HG03520 (cell line): ENCODE measurements around the gene KRT23.

Experiments used
- ATAC-seq: cut with Tn5 transposase; IDR thresholded peaks from one replicate; pipeline ENCODE4 v1.9.1; 2021; ENCODE audit warnings: mild to moderate bottlenecking, moderate library complexity; ENCODE audit not compliant: unreplicated experiment

KRT23 gene, protein sequence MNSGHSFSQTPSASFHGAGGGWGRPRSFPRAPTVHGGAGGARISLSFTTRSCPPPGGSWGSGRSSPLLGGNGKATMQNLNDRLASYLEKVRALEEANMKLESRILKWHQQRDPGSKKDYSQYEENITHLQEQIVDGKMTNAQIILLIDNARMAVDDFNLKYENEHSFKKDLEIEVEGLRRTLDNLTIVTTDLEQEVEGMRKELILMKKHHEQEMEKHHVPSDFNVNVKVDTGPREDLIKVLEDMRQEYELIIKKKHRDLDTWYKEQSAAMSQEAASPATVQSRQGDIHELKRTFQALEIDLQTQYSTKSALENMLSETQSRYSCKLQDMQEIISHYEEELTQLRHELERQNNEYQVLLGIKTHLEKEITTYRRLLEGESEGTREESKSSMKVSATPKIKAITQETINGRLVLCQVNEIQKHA

DNA sequence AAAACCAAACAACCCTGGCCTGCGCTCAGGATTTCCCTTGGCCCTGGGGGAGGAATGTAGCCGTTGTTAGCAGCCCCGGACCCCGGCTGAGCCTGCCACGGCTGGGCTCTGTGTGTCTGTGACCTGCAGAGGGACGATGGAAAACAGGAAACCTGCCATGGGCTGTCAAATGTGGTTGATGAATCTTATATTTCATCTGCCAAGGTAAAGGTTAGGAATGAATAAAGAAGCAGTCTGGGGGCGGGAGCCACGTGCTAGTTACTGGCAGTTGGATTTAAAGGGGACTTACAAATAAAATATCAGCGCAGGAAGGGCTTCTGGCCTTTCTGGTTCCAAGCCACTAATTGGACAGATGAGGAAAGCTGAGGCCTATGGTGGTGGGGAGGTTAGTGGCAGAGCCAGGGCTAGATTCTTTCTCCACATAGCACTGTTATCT, at the start of gene KRT23:
TSS of gene KRT23 (minus strand) at position 263 of the 436 bp plus-strand sequence. CDS start 1,043 bp downstream, outside the sequence.
- no peak for ATAC-seq

GRCh38 chr17:40986920-40987319, 49.5 kb upstream of the KRT23 start:
- no peak for ATAC-seq

GRCh38 chr17:40984226-40984625, 46.8 kb upstream of the KRT23 start, which contains the start of gene KRT40:
KRT40 (minus strand) TSS chr17:40984326; CDS start chr17:40984273, 53 bp downstream.
- ATAC-seq, result no peak

- ATAC-seq, result no peak
Observed at GRCh38 chr17:40981115-40981514, 43.7 kb upstream of the KRT23 start.

DNA sequence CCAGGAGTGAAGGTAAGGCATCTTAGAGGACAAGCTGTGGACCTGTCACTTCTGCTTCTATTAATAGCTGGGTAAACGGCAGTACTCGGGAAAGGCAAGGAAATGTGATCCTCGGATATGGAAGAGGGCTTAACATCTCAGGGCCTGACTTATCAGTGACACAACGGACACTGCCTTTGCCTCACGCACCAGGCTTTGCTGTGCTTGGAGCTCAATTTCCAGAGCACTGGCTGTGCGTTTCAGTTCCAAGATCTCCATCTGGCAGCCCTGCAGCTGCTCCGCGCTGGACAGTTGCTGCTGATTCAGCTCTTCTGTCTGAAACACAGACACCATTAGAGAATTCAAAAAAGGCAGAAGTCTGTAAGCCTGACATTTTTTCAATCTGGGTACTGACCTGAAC, 43.1 kb upstream of the KRT23 start:
- ATAC-seq, result no peak

- ATAC-seq, result no peak
Observed at GRCh38 chr17:40980117-40980516, 42.7 kb upstream of the KRT23 start.

DNA sequence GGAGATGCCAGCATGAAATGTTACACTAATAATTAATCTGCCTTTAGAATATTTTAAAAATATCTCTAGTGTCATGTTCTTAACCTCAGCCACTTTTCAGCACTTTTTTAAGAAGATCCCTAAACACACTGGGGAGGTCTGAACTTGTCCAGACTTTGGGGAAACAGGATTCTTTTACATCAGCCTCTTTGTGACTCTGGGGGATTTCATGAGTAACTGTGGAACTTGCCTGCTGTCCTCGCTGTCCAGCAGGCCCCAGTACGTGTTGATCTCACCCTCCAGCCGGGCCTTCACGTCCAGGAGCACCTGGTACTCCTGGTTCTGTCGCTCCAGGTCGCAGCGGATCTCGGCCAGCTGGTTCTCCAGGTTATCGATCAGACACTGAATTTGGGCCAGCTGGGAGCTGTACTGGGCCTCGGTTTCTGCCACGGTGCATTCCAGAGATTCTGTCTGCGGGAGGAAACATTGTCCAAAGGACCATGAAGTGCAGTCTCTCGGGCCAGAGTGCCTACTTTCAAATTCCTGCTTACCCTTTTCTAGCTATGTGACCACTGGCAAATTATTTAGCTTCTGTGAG, 41.2 kb upstream of the KRT23 start:
- no peak for ATAC-seq

DNA sequence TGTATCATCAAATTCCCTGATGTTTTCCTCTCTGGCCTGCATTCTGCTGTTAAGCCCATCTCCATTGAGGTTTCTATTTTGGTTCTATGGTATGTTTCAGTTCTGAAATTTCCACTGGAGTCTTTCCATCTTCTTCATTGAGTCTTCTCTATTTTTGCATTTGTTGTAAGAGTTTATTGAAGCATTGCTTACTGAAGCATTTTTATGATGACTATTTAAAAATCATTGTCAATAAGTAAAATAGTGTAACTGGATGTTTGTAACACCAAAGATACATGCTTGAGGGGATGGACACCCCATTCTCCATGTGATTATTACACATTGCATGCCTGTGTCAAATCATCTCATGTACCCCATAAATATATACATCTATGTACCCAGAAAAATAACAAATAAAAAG, 38.1 kb upstream of the KRT23 start:
- ATAC-seq, result no peak

DNA sequence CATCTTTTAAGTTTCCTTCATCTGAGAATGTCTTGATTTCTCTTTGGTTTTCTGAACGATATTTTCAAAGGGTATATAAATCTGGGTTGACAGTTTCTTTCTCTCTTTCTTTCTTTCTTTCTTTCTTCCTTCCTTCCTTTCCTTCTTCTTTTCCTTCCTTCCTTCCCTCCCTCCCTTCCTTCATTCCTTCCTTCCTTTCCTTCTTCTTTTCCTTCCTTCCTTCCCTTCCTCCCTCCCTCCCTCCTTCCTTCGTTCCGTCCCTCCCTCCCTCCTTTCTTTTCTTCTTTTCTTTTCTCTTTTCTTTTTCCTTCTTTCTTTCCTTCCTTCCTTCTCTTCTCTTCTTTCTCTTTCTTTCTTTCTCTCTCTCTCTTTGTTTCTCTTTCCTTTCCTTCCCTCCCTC, 36.9 kb upstream of the KRT23 start:
- ATAC-seq, result no peak

GRCh38 chr17:40967582-40967981, 30.1 kb upstream of the KRT23 start:
- ATAC-seq, result no peak

GRCh38 chr17:40966848-40967247, 29.4 kb upstream of the KRT23 start, which contains the start of gene KRT39:
KRT39 (minus strand) TSS chr17:40966948; CDS start chr17:40966856, 92 bp downstream.
- ATAC-seq, result no peak

DNA sequence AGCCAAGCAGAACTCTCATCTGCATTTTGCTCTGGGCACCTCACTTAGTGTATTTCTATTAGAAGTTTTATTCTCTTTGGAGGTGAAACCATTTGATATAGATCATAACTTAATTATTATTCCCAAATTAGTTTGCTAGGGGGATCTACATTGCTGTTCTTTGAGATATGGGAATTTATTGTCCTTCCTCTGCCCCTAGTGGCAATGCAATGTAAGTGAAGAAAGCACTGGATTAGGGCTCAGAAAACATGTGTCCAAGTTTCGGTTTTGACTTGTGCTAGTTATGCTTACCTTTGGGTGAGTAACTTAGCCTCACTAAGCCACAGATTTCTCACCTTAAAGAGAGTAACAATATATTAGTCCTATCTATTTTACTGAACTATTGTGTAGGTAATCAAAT, 26.4 kb upstream of the KRT23 start:
- ATAC-seq, result no peak

- ATAC-seq, result no peak
Observed at GRCh38 chr17:40962059-40962561, 24.7 kb upstream of the KRT23 start.

- ATAC-seq, result no peak
Observed at GRCh38 chr17:40961591-40961990, 24.1 kb upstream of the KRT23 start.

GRCh38 chr17:40960144-40960543, 22.7 kb upstream of the KRT23 start:
- ATAC-seq, result no peak

DNA sequence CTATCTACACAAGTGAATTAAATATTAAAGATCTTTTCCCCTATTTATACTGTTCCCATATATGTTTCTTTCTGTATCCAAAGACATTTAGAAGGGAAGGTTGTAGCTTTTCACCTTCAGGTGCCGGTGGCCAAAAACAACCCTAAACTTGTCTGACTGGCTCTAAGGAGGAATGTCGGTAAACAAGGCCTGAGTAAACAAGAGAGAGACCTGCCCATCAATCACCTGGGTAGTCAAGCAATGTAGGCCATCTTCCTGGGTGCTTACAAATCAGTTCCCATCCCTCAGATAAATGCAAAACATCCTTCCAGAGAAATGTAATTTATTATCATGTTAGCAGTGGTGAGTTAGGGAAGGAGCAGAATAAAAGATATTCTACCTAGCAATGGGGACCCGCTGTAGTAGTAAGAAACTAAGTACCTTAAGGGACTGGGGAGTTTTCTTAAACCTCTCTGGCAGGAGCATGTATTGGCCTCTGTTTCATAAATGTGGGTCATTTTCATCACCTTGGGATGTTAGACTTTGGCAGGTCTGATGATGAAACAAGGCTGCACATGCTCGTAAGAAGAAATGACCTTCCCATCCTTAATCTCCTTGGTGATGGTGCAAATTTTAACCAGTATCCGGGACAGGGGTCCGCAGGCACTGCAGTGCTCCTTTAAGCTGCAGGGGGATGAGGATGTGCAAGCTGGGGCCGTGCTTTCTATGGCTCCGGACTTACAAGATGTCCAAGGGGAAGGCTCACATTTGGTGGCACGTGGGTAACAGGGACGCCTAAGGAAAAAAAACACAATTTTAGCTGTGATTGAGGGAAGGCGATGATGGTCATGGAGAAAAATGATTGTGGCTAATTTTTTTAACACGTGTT, 20.9 kb upstream of the KRT23 start:
- no peak for ATAC-seq

- no peak for ATAC-seq
Observed at GRCh38 chr17:40956401-40957254, 19.2 kb upstream of the KRT23 start.

- ATAC-seq, result no peak
Observed at GRCh38 chr17:40953881-40954280, 16.4 kb upstream of the KRT23 start.

- ATAC-seq, result no peak
Observed at GRCh38 chr17:40952661-40953060, 15.2 kb upstream of the KRT23 start.

- ATAC-seq, result no peak
Observed at GRCh38 chr17:40952154-40952553, 14.7 kb upstream of the KRT23 start.
